BJ (cell line): ENCODE results near the gene SYT5. TPM values are rescaled to one million over a fixed set of nuclear protein-coding genes. Genes with fewer than 3 reads are reported as not detected.
A peak's percentile ranks its signal among the peaks of the same experiment; 100 is the strongest.

Source experiments
- CTCF ChIA-PET: fragments of 350-600 bp; formaldehyde crosslinking; extraction: SDS; loops from one replicate; lab custom pipeline; 2021; ENCODE audit warnings: antibody characterized with exemption, inconsistent platforms; lab: Yijun Ruan, JAX
- POLR2A ChIA-PET: fragments of 300-600 bp; sonication (Branson Sonifier 250); formaldehyde crosslinking; extraction: SDS; loops from one replicate; lab custom pipeline; 2021; ENCODE audit warnings: antibody characterized with exemption; lab: Charles Lee
- DNase-seq: peaks from one replicate; pipeline ENCODE4 v3.0.0-alpha.2; 2011; ENCODE audit warnings: low read depth
- H3K27me3 ChIP-seq: 2 replicates; pipeline ENCODE4 v1.6.0; 2011; ENCODE audit warnings: low read length; ENCODE audit not compliant: control insufficient read depth, insufficient read depth
- H3K36me3 ChIP-seq: 2 replicates; pipeline ENCODE4 v1.5.1; 2011; ENCODE audit warnings: low read length; ENCODE audit not compliant: control insufficient read depth, insufficient read depth
- H3K4me3 ChIP-seq: 2 replicates; pipeline ENCODE4 v1.5.1; 2011; ENCODE audit warnings: low read depth, mild to moderate bottlenecking, control low read depth, low read length
- CTCF ChIP-seq: IDR thresholded peaks from 2 replicates; pipeline ENCODE4 v1.5.1; 2011; ENCODE audit warnings: low read depth, mild to moderate bottlenecking, control low read depth, inconsistent platforms, low read length, moderate library complexity; ENCODE audit not compliant: insufficient read depth
- polyA plus RNA-seq: library from polyadenylated mRNA; depleted of rRNA; stranded (reverse); fragments of >200 nt; gene quantifications from 2 replicates; pipeline ENCODE4 v1.2.3, GENCODE V29; 2011

SYT5 gene
- polyA plus RNA-seq, 1 experiment = 0.47 TPM

- peak; percentile 23; the same call in 1 of the 2 replicates for TF ChIP-seq CTCF
- Histone ChIP-seq H3K36me3 (no peaks in the 10 kb centered on the region), H3K4me3 (no peak overlapping the region), H3K27me3 (no peaks in the 10 kb centered on the region)
- POLR2A ChIA-PET = no interaction called here
- CTCF ChIA-PET = no interaction called here
- DNase-seq = no peak
Measured at GRCh38 chr19:55212447-55212846, 32.4 kb upstream of the SYT5 start.

GRCh38 chr19:55209693-55210472 is 29.8 kb upstream of the SYT5 start:
- TF ChIP-seq CTCF = no peak
- DNase-seq = peak; percentile 95
- H3K4me3 ChIP-seq = no peak overlapping the region
- H3K27me3 ChIP-seq = no peaks in the 10 kb centered on the region
- CTCF ChIA-PET = interaction anchor here (0.9 kb wide), 1 partner anchor 174 kb away, joined by 3 read pairs; the partner anchor contains the start of gene TMEM238
- no peaks in the 10 kb centered on the region for H3K36me3 ChIP-seq
- POLR2A ChIA-PET = interaction anchor here (0.8 kb wide), 1 partner anchor 26 kb away, joined by 3 read pairs; no protein-coding TSS in a partner anchor

GRCh38 chr19:55208880-55209692 is 29.0 kb upstream of the SYT5 start, which contains the start of gene PTPRH:
Gene PTPRH (minus strand): TSS chr19:55209501. CDS start chr19:55209433, 68 bp downstream.
- TF ChIP-seq CTCF = no peak
- DNase-seq = no peak
- H3K27me3 ChIP-seq = no peaks in the 10 kb centered on the region
- no peak within 1 kb of the TSS for H3K4me3 ChIP-seq
- ChIA-PET POLR2A (no interaction called here), CTCF (interaction anchor here (0.9 kb wide), 1 partner anchor 175 kb away, joined by 3 read pairs; the partner anchor contains the start of gene TMEM238)
- H3K36me3 ChIP-seq = no peaks in the 10 kb centered on the region

- Histone ChIP-seq H3K36me3 (no peaks in the 10 kb centered on the region), H3K27me3 (no peaks in the 10 kb centered on the region), H3K4me3 (peak overlapping the region; percentile 29)
- ChIA-PET POLR2A (no interaction called here), CTCF (no interaction called here)
- no peak for TF ChIP-seq CTCF
- peak; percentile 67 for DNase-seq
Measured at GRCh38 chr19:55206664-55207500, 26.8 kb upstream of the SYT5 start.
